ENCODE results near the gene PTPRN. TPM values are rescaled to one million over a fixed set of nuclear protein-coding genes. Genes with fewer than 3 reads are reported as not detected.

Gene PTPRN
- total and polyA plus RNA-seq, 9 of the 15 experiments (the other 6 are each of a cell fraction or from before 2014, with no cell fraction given) = 0.15 to 2.4 (median 0.43) TPM; not detected in 1

GRCh38 chr2:219292616-219293015, 16.6 kb downstream of the PTPRN start:
- 94% methylated on average over 3 of the region's 9 CpGs for WGBS (ENCODE audit: insufficient coverage, low coverage, missing lambda C conversion rate)
- CTCF ChIA-PET (ENCODE audit: low intra/inter-chr PET ratio) = no interaction called here
- H3K4me2 ChIP-seq (ENCODE audit: insufficient read depth, low read length) = no peak overlapping the region
- TF ChIP-seq KAT2B (IDR thresholded peaks at IDR 0.05; ENCODE audit: low read depth, low read length) = no peak
- TF ChIP-seq PRPF4 (IDR thresholded peaks at IDR 0.05; ENCODE audit: insufficient read depth, low read depth, low read length, poor library complexity, severe bottlenecking) = no peak
- TF ChIP-seq ZNF184 (CRISPR knock-in tag; IDR thresholded peaks at IDR 0.05) = no peak
- TF ChIP-seq SAP30 (IDR thresholded peaks at IDR 0.05; ENCODE audit: borderline replicate concordance, insufficient read depth, low read depth, low read length, poor library complexity, severe bottlenecking) = no peak
- TF ChIP-seq ZNF655 (CRISPR knock-in tag; IDR thresholded peaks at IDR 0.05) = no peak
- no peak for TF ChIP-seq FOXJ2 (tag; IDR thresholded peaks at IDR 0.05)
- TF ChIP-seq KHSRP (IDR thresholded peaks at IDR 0.05) = no peak
- TF ChIP-seq ZNF79 (CRISPR knock-in tag; IDR thresholded peaks at IDR 0.05; ENCODE audit: low read depth) = no peak
- no peak for TF ChIP-seq ZNF212 (CRISPR knock-in tag; IDR thresholded peaks at IDR 0.05)
- no peak for TF ChIP-seq TSHZ1 (CRISPR knock-in tag; IDR thresholded peaks at IDR 0.05)
- TF ChIP-seq NELFE (IDR thresholded peaks at IDR 0.05; ENCODE audit: insufficient read depth, insufficient read length) = no peak
- TF ChIP-seq ZFX (CRISPR knock-in tag; IDR thresholded peaks at IDR 0.05) = no peak
- TF ChIP-seq ZBTB12 (CRISPR knock-in tag; IDR thresholded peaks at IDR 0.05) = no peak
- TF ChIP-seq PATZ1 (CRISPR knock-in tag; IDR thresholded peaks at IDR 0.05; ENCODE audit: borderline replicate concordance) = no peak
- TF ChIP-seq EZH2 (IDR thresholded peaks at IDR 0.05; ENCODE audit: borderline replicate concordance, low read depth, low read length) = no peak

More at GRCh38 chr2:219292616-219293015, 16.6 kb downstream of the PTPRN start:
- intact Hi-C loops (cut with micrococcal nuclease) (no loop called here), in situ Hi-C loops (cut with MboI) (loop anchor here (5.0 kb wide), 1 partner anchor 120 kb away; the partner anchor contains the start of gene SLC23A3)
- no peak overlapping the region for H3K9ac ChIP-seq (ENCODE audit: insufficient read depth in 1 of 2, low read depth in 2 of 2, low read length in 2 of 2)
- no peak overlapping the region for H3K4me3 ChIP-seq
- H3K79me2 ChIP-seq (ENCODE audit: control insufficient read depth, insufficient read depth, low read length) = no peaks in the 10 kb centered on the region
- no peak for ATAC-seq
- H3K4me1 ChIP-seq (replicated peaks in 1 of 2; ENCODE audit: control insufficient read depth in 2 of 2, insufficient read depth in 2 of 2, low read length in 2 of 2) = peaks cover 31 to 62% of the 10 kb centered on the region in 2 experiments
- H2AFZ ChIP-seq (ENCODE audit: low read depth, low read length) = no peak overlapping the region
- no peaks in the 10 kb centered on the region for H3K9me1 ChIP-seq (ENCODE audit: control insufficient read depth, insufficient read depth, low read length)
- POLR2A ChIA-PET = interaction anchor here (1.9 kb wide), 1 partner anchor 13 kb away, joined by 6 read pairs; the partner anchor contains the start of gene DNAJB2
- no peaks in the 10 kb centered on the region for H4K20me1 ChIP-seq (replicated peaks; ENCODE audit: control insufficient read depth, insufficient read depth, low read length)
- no peak overlapping the region for H3K27ac ChIP-seq (ENCODE audit: extremely low read depth, low read depth, low read length)
- H3K36me3 ChIP-seq (ENCODE audit: control insufficient read depth, insufficient read depth, low read length) = no peaks in the 10 kb centered on the region
- FAIRE-seq = no peak
- no peak for DNase-seq (ENCODE audit: extremely low read depth in 1 of 4, low spot score in 3 of 4)
- H3K9me3 ChIP-seq (replicated peaks; ENCODE audit: control insufficient read depth, insufficient read depth, low read depth, low read length) = no peaks in the 10 kb centered on the region
- no peaks in the 10 kb centered on the region for H3K27me3 ChIP-seq (ENCODE audit: control insufficient read depth in 2 of 2, insufficient read depth in 2 of 2, low read length in 2 of 2)
- no TSS peak for BruUV-seq (replicated peaks)
